ENCODE data around the gene RASGEF1C.

- TF ChIP-seq CTCF (IDR thresholded peaks at IDR 0.05; ENCODE audit: insufficient read depth, low read length) (no peak), POLR2AphosphoS5 (IDR thresholded peaks at IDR 0.05; ENCODE audit: low read depth) (peak; percentile 81; the same call in 1 of the 2 replicates), REST (IDR thresholded peaks at IDR 0.05; ENCODE audit: insufficient replicate concordance, low read depth) (no peak), SPI1 (IDR thresholded peaks at IDR 0.05; ENCODE audit: borderline replicate concordance, low read depth) (peak; percentile 91)
Measured at GRCh38 chr5:180093651-180094382, 115.2 kb downstream of the RASGEF1C start.

Measured in HL-60 (cell line).